HG03060 (cell line): ENCODE measurements around the gene NINJ1.
"Not testable (repeated sequence)": the region's sequence is repeated elsewhere in the genome, so short reads cannot be mapped to it uniquely, and the experiment has no call there.

Experiments
- ATAC-seq: cut with Tn5 transposase; IDR thresholded peaks from one replicate; pipeline ENCODE4 v1.9.1; 2021; ENCODE audit warnings: low read depth, moderate number of reproducible peaks; ENCODE audit not compliant: unreplicated experiment

The NINJ1 gene

DNA sequence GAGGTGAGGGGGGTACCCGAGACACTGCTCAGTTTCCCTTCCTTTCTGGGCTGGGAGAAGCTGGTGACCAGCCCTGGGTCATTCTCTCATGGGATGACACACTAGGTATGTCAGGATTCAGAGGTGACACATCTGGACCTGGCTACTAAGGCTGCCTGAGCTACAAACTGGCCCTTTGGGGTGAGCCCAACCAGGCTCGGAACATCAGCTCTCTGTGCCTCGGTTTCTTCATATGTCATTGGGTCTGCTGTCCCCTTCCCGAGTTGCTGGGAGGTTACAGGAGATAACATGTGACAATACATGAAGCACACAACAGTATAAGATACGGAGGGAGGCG, 26.3 kb downstream of the NINJ1 start:
- no peak for ATAC-seq

DNA sequence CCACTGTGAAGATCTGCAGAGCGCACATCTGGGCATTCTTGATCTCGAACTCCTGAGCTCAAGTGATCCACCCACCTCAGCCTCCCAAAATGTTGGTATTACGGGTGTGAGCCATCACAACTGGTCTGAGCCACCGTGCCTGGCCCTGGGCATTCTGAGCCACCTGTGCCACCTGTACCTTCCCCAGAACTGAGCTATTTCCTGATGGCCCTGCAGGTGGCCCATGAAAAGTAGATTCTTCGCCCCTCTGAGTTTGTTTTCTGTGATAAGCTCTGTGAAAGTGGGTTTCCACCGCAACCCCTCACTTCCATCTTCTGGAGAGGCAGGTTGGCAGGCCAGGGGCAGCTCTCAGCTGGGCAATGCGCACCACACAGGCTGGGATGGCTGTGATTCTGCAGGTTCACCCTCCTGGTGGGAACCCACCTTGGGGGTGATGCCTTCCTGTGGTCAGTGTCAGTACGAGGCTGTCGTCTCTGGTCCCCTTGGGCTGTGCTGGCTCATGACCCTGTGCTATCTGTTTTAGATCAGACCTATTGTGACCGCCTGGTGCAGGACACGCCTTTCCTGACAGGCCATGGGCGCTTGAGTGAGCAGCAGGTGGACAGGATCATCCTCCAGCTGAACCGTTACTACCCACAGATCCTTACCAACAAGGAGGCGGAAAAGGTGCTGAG, 26.8 kb downstream of the NINJ1 start:
- no peak for ATAC-seq

DNA sequence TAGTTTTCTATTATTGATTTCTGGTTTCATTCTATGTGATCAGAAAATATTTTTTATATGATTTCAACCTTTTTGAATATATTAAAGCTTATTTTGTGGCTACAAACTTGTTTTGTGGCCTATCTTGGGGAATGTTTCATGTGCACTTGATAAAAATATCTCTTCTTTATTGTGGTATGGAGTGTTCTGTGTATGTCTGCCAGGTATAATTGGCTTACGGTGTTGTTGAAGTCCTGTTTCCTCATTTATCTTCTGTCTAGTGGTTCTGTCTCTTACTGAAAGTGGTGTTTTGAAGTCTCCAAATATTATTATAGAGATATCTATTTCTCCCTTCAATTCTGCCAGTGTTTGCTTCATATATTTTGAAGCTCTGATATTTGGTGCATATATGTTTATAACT, 28.4 kb downstream of the NINJ1 start:
- no peak for ATAC-seq

DNA sequence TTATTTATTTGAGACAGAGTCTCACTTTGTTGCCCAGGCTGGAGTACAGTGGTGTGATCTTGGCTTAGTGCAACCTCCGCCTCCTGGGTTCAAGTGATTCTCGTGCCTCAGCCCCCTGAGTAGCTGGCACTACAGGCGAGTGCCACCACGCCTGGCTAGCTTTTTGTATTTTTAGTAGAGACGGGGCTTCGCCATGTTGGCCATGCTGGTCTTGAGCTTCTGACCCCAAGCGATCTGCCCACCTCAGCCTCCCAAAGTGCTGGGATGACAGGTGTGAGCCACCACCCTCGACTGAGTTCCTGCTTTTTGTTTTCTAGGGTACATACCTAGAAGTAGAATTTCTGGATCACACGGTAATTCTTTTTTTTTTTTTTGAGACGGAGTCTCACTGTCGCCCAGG, 33.0 kb downstream of the NINJ1 start:
- ATAC-seq = not testable (repeated sequence)

DNA sequence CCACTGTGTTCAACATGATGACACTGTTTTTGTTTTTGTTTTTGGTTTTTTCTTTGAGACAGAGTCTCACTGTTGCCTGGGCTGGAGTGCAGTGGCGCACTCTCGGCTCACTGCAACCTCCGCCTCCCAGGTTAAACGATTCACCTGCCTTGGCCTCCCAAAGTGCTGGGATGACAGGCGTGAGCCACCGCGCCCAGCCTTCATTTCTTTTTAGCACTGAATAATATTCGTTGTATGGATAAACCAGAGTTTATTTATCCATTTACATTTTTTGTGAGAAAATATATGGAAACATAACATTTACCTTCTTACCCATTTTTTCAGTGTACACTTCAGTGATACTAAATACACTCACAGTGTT, 33.8 kb downstream of the NINJ1 start:
- no peak for ATAC-seq

DNA sequence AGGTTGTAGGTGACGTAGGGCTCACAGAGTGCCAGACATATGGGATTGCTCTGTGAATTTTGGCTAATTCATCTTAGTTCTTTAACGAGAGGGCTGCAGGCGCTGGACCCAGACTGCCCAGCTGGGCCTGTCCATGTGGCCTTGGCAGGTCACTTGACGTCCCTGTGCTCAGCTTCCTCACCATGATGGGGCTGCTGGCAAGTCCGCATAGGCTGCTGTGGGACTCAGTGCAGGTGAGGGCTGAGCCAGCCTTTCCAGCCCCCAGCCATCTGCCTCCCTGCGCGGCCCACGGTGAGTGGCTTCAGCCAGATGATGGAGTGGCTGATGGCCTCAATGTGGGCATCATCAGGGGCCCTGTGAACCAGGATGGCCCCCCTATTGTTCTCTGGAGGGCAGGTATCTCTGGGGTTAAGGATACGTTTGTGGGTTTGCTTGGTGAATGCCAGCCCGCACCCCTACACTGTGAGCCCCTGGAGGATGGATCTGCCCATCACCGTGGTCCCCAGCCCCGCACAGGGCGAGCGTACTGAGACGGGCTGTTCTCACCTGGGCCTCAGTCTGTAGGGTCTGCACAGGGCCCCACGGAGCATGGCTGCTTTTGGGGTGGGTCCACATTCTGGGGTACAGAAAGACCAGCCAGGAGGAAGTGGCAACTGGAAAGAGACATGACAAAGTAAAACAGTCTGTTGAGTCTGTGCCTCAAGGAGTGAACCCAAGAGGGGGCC, 34.3 kb downstream of the NINJ1 start:
- ATAC-seq = no peak

DNA sequence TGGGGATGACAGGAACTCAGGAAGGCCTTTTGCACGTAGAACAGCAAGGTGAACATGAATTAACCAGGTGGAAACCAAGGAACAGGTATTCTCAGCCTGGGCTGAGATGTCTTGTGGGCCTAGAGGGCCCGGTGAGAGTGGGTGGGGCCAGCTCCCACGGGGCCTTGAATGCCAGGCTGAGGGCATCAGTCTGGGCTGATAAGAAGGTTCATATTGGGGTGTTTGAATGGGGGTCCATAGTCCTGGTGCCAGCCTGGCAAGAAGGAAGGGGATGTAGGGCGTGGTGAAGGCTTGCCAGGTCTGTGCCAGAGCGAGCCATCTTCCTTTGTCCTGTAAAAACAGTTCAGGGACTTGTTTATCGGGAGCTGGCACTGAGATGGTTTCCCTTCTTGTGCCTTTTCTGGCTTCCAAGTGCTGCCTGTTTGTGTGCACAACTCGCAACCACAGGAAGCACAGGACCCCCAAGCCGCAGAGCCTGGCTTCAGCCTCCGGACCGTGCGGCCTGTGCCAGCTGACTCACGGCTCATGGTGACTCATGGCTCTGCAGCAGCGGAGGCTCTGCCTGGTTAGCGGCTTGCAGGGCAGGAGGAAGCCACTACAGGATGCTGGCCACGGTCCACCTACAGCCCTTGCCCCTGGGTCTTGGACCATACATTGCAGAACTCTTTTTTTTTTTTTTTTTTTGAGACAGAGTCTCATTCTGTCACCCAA, 35.7 kb downstream of the NINJ1 start:
- ATAC-seq = no peak

DNA sequence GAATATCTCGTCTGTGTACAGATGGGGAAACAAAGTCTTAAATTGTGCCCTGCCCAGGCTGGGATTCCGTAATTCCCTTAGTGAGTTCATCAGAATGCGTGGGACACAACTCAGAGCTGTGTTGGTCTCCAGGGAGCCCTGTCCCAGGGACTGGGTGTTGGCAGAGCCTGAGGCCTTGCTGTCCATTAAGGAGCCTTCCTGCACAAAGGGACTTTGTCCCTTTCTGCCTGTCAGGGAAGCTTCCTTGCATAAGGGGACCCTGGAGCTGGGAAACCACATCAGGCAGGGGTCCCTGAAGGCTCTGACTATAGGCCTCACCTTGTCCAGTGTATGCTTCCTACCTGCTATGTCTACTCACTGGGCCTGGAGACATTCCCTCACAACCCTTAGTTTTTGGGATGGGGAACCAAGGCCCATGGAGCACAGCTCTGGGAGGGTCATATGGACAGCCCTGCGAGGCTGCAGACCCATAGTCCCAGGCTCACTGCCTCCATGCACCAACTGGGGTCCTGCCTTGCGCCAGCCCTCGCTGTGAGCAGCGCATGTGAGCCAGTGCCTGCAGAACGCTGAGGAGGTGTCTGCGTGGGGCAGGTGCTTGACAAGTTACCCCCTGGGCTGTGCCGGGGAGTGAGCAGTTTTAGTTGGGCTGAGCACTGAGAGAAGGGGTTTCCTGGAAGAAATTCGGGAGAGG, 36.4 kb downstream of the NINJ1 start:
- ATAC-seq = no peak

DNA sequence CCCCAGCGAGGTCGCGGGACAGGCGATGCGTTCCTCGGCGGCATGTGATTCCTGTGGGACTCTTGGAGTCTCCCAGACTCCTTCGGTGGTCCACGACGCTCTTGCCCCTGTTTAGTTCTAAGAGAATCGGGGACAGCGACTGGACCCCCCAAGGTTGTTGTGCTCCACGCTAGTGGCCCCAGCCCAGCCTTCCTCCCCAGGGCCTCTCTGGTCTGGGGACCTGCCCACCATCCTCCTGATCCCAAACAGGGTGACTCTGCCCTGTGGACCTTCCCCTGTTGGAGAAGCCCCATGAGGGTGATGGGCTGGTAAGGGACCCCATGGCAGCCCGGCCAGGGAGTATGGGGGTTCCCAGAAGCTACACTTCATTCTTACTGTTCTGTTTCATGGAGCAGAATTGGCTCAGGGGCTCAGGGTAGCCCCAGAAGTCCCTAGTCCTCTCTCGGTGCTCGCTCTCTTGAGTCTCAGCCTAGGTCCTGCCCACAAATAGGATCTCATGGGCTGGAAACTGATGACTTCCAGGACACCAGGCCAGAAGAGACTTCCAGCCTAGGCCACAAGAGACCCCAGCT, 37.2 kb downstream of the NINJ1 start:
- ATAC-seq = no peak

DNA sequence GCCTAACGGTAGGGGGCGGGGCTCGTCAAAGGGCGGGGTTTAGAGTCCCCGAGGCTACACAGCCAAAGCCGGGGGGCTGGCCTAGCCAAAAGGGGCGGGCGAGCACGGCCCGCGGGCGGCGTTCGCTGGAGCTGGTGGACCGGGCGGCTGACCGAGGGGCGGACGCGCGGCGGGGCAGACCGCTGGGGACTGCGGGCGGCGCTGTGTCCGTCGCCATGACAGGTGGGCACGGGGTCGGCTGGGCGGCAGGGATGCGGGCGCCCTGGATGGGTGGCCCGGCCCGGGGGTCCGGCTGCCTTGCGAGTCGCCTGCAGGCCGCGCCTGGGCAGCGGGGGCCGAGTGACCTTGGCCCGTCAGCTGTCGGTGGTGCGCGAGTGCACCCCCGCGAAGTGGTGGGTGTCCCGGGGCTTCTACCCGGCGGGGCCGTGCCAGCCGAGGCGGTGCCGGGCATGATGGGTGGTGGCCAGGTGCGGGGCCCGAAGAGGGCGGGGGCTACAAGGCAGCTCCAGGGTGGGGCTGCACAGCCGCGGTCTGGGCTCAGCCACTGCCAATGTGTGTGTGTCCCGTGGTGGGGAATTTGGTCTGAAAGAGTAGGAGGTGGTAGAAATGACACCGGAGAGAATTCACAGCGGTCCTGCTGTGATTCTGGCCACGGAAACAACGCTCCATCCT, 37.8 kb downstream of the NINJ1 start, which contains the start of gene CARD19:
TSS of gene CARD19 (plus strand) at position 87 of the 672 bp plus-strand sequence. CDS start at position 216, 129 bp downstream.
- peak; percentile 8 for ATAC-seq

DNA sequence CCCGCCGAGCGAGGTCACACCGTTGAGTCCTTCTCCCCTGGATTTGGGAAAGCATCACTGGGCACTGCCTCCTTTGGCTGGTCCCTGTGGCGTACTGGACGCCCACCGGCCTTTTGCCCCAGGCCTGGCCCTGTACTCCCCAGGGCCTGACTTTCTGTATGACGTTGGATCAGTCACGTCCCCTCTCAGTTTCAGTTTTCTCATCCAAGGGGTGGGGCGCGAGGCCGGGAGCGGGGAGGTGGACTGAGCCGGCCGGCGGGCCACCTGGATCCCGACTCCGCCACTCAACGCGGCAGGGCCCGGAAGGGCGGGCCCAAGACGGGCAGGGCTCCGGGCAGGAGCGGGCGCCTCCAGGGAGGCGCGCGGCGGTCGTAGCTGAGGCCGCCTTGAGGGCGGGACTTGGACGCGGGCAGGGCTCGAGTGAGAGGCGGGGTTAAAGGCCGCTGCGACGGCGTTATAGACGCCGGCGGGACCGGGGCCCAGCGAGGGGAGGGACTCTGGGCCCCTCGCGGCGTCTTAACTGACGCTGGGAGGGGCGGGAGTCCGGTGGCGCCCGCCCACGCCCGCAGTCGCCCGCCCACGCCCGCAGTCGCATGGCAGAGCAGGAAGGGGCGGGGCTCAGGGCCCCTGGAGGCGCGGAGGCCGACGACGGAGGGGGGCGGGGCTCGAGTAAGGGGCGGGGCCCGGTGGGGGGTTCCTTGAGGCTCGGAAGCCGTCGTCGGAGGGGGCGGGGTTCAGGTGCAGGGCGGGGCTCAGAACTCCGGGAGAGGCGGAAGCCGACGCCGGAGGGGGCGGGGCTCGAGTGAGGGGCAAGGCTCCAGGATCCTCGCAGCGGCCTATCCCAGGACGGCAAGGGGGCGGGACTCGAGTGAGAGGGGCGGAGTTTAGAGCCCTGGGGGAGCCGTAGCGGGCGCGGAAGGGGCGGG, 38.6 kb downstream of the NINJ1 start:
- ATAC-seq = peak; percentile 29

DNA sequence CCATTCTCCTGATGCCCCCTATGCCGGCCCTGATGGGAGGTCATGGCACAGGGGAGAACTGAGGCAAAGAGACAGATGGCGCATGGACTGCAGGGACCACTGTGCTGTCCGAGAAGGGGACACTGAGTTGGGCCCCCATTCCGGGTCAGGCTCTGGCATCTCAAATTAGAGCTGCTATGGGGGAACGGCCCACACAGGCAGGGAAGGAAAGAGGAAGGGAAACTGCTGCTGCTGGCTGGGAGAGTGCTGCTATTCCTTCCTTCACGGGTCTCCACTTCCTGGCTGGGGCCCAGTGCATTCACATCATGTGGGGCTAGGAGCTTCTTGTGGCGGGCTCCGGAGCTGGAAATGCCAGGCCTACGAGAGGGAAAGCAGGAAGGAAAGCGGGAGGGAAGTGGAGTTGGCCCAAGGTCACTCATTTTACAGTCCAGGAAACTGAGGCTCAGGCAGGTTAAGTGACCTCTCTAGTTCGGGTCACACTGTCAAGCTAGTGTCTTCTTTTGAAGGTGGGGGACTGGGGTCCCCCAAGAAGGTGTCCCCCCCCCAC, 39.3 kb downstream of the NINJ1 start:
- ATAC-seq = no peak

DNA sequence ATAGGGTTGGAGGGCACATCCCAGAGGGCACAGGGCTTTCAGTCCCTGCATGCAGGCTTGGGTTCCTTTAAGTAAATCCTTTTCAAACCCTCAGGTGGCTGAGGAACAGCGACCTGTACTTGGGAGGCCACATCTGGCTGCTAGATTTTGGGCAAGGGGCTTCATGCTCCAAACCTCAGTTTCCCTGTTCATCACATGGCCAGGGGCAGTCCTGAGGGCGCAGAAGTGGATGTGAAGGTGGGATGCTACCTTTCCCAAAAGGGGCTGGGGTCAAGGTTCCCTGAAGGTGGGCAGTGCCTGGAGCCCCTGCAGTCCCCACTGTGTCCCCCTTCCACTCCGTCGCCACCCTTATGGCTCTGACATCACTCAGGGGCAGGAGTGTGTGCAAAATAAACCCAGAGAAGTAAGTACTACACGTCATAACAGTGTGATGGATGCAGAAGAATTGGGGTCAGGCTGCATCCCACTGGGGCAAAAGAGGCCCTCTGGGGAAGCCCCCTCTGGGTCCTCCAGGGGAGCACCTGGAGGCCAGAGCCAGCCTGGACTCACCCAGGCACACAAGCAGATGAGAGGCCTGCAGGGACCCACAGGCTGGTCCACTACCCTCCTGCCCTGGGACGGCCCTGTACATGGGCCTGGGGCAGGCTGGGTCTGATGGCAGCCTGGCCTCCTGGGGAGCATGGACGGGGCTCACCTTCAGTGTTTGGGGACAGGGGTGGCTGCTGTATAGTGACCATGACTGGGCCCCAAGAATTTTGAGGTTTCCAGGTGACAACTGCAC, 40.0 kb downstream of the NINJ1 start:
- no peak for ATAC-seq

DNA sequence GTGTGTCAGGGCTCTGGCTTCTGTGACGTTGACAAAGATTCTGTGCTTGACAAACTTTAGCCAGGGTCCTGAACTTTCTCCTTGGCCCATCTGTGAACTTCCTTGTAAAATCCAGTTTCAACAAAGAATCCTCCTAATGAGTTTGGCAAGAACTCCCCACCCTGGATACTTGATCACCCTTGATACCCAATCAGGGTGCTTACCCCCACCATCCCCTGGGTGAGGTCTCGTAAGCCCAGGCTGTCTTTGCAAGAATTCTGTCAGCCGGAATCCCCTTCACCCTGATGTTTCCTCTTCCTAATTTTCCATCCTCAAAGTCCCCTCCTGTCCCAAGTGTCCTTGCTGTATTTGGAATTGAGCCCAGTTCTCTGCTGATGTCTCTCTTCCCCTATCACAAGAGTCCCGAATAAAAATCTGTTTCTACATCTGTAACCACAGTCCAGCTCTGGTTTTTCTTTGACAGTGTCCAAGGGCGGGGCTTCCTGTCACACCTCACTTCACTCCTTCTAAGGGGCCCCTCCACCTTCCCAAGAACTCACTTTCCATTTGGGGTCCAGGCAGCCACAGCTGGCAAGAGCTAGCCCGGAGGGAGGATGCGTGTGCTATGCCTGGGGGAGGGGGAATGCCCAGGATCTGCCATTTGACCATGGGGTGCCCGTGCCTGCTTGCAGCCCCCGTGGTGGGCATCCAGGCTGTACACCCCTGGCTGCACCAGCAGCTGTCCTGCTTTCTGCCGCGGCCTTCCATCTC, 40.7 kb downstream of the NINJ1 start:
- ATAC-seq = no peak

DNA sequence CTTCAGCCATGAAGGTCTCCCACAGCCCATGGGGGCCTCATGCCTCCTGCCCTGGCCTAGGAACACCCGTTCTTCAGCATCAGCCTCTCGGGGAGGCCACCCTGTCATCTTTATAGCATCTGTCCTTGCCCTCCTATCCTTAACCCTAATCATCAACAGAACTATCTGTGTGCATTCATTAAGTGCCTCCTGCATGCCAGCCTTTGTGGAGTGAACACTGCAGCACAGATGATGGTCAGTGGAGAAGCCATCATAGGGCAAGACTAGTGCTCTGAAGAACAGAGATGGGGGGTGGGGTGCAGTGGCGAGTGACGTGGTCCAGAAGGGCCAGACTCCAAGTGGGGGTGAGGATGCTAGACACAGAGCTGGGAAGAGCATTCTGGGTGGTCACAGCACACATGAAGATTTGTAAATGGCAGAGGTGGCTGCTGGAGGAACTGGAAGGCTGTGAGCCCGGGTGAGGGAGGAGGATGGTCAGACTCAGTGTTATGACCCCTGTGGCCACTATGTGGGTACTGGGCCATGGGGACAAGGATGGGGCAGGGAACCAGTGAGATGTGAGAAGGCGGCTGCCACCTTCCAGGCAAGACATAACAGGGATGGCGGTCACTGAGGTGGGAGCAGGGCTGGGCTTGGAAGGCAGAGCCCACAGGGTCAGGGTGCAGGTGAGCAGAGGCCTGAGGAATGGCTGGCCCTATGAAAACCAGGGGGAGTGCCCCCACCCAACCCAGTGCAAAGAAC, 41.6 kb downstream of the NINJ1 start:
- ATAC-seq = no peak

DNA sequence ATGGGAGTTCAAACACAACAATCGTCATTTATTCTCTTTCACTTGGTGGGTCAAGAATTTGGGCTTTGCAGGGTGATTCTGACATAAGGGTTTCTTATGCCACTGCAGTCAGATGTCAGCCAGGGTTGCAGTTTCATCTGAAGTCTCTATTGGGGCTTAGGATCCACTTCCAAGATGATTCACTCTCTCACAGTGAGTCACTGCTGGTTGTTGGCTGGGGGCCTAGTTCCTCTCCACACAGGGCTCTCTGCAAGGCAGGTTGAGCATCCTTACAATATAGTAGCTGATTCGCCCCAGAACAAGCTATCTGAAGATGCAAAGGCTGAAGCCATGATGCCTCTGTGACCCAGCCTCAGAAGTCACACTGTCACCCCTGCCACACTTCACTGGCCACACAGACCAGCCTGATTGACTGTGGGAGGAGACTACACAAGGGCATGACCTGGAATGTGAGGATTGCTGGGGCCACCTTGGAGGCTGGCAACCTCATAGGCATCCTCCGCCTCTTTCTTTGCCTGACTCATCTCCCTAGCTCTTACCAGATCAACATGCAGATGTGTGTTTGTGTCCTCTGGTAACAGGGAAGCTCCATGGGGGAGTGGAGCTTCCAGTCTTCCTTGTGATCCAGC, 42.5 kb downstream of the NINJ1 start:
- no peak for ATAC-seq
